T-helper 2 cell treated with Interferon-gamma antibody and Interleukin-4, amounts not matched to agents 100 ng/mL and 5 ng/mL, for 36 hours (primary cell): ENCODE results near the gene GANC. TPM values are rescaled to one million over a fixed set of nuclear protein-coding genes. Genes with fewer than 3 reads are reported as not detected.

Experiments used
- intact Hi-C: fragments of 100-400 bp; cut with micrococcal nuclease; formaldehyde crosslinking; loops from one replicate; pipeline ENCODE4 v1.15.1; 2023
- total RNA-seq: library from RNA; stranded (reverse); gene quantifications from 2 replicates; pipeline ENCODE4 v1.2.3, GENCODE V29; 2022

Gene GANC
- total RNA-seq, 1 donor from 2014 or later = 30.4 TPM

- intact Hi-C loops = no loop called here
Measured at GRCh38 chr15:42343596-42344232, 70.7 kb downstream of the GANC start.

GRCh38 chr15:42344763-42345162, 71.8 kb downstream of the GANC start:
- intact Hi-C loops = no loop called here

DNA sequence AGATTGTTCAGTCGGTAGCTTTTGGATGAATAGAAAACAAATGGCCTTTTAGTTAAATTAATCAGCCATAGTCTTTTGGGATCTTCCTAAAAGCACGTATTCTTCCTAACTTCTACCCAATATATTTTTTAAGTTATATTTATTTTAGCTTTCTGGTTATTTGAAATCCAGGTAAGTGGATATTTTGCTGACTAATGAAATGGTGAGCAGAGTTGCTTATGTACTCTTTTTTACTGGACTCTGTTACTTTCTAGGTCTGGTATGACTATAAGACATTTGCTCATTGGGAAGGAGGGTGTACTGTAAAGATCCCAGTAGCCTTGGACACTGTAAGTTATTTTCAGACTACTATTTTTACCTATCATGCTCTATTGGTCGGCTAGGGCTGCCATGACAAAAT, 72.5 kb downstream of the GANC start:
- intact Hi-C loops = no loop called here

- intact Hi-C loops = no loop called here
Measured at GRCh38 chr15:42348083-42348482, 75.1 kb downstream of the GANC start.

DNA sequence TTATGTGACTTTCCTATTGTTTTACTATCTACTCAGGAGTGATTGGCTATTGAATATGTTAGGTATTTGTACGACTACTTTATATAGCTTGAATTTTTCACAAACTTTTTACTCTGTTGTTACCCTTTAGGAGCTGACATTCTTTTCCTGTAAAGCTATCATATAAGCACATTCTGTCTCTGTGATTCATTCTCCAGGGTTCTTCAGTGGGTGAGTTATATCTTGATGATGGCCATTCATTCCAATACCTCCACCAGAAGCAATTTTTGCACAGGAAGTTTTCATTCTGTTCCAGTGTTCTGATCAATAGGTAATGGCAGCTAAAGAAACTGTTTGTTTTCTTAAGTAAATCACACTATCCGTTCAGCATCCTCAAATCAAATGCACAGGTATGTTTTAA, 76.2 kb downstream of the GANC start:
- intact Hi-C loops = no loop called here

- intact Hi-C loops = no loop called here
Measured at GRCh38 chr15:42352401-42352800, 79.4 kb downstream of the GANC start.

GRCh38 chr15:42353061-42353460, 80.1 kb downstream of the GANC start:
- intact Hi-C loops = no loop called here

DNA sequence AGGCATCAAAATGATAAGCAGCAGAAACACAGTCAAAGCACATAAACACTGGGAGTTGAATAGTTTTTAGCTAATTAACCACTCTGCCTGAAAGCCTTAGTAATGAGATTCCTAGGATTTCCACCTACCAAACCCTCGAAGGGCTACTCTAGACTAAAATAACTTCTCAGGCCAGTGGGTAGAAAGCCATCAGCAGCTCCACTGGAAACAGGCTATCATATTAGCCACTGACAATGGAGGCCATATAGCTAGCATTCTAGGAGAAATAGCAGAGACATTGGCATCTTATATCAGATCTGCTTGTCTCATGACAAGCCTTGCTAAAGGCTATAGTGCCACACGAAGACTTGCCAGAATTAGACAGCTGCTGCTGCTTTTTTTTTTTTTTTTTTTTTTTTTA, 81.8 kb downstream of the GANC start:
- intact Hi-C loops = no loop called here

DNA sequence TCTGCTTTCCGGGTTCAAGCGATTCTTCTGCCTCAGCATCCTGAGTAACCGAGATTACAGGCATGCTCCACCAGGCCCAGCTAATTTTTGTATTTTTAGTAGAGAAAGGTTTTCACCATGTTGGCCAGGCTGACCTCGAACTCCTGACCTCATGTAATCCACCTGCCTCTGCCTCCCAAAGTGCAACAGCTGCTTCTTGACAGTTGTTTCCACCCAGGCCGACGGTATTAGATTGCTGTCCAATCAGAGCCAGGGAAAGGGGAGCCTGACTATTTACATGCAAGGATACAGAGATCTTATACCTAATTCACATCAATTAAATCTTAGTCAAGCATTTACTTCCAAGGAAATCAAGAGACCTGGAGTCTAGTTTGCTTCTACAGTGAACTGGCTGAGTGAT, 82.3 kb downstream of the GANC start:
- intact Hi-C loops = no loop called here

GRCh38 chr15:42356851-42357250, 83.8 kb downstream of the GANC start:
- intact Hi-C loops = no loop called here

- intact Hi-C loops = no loop called here
Measured at GRCh38 chr15:42358141-42358540, 85.1 kb downstream of the GANC start.

- intact Hi-C loops = no loop called here
Measured at GRCh38 chr15:42359249-42359648, 86.2 kb downstream of the GANC start, which contains the start of gene CAPN3. TSS of gene CAPN3 (plus strand) at chr15:42359501. CDS start at chr15:42359806, 305 bp downstream.

- intact Hi-C loops = no loop called here
Measured at GRCh38 chr15:42359985-42360384, 87.0 kb downstream of the GANC start.

DNA sequence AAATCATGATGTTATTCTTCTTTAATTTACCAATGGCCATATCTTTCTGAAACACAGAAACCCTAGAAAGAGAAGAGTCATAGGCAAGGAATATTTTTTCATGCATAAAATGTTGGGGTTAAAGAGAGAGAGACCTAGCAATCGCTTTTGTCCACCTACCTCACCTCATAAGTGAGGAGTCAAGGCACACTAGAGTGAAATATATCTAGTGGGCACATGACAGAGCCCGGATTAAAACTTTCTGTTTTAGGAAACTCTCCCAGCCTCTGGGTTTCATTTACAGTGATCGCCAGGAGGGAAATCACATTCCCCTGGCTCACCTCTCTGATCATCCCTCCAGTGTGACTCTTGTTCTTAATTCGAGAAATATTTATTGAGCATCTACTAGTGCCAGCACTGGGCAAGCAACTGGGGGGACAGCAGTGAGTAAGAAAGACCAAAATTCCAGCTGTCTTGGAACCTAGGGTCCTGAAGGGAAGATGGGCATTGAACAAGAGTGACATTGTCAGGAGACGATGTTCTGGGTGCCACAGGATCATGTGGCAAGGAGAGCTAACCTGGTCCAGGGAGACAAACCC, 87.6 kb downstream of the GANC start:
- intact Hi-C loops = no loop called here

DNA sequence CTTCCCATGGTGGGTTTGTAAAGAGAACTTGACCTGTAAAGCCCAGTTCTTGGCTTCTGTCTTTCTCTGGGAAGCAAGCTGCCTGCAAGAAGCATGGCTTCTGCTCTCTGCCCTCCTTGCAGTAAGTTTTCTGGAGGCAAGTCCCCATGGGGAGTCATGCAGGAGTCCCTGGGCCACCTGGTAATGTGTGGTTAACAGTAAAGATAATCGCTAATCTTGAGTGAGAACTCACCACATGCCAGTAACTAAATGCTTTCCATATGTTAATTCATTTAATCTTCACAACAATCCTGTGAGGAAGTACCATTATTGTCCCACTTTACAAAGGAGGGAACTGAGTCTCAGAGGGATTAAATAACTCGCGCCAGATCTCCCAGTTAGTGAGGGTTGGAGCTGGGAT, 90.5 kb downstream of the GANC start:
- intact Hi-C loops = no loop called here

- intact Hi-C loops = no loop called here
Measured at GRCh38 chr15:42363942-42364341, 90.9 kb downstream of the GANC start.

- intact Hi-C loops = no loop called here
Measured at GRCh38 chr15:42364529-42364928, 91.5 kb downstream of the GANC start.

DNA sequence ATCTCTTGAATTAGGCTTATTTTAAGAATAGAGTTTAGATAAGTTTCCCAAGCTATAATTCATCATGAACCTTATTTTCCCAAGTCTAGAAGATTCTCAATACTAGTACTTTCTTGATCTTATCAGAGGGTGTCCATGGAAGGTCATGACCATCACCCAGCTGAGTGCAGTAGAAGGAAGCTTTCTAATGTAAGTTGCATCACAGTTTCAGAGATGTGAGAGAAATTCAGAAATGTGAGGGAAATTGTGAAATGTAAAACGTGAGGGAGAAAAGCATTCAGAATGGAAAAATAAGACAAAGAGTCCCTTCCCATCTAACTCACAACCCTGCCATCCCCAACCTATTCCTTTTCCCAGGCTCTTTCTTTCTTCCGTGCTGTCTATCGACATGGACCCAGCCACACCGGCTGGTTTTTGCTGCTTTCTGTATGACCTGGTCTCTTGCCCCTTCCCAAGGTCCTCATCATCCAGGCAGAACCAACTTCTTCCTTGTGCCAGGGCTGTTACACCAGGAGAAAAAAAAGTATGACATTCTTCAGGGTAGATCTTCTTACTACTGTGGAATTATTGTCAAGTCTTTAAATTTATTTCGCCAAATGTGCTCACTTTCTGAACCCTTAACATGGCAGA, 93.0 kb downstream of the GANC start:
- intact Hi-C loops = no loop called here

GRCh38 chr15:42367041-42367440, 94.0 kb downstream of the GANC start:
- intact Hi-C loops = no loop called here

DNA sequence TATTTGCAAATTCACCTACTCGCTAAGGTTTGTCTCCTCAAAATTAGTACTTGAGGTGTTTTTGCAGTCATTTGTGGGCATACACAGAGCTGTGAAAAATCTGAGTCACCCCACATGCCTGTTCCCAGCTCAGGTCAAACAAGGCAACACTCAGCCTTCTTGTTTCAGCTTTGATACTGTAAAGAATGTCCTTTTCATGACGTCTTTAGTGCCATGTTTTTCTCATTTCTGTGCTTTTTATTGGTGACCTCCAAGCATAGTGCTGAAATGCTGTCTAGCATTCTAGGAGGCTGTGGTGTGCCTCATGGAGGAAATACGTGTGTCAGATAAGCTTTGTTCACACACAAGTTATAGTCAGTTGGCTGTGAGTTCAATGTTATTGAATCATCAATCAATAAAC, 95.1 kb downstream of the GANC start:
- intact Hi-C loops = no loop called here

DNA sequence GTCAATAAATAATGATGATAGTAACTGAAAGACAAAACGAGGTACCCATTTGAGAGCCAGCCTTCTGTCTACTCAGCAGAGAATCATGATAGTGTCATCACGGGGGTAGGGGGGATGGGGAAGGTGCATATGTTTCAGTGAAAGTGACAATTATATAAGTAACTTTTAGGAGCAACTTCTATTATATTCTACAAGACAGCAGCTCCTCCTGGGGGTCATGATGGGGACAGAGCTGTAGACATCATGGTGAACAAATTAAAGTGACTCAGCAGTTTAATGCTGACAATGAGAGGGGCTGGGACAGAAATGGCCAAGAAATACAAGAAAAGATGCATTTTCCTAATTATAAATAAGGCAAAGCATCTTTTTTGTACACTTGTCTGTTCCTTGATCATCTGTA, 98.1 kb downstream of the GANC start:
- intact Hi-C loops = no loop called here

GRCh38 chr15:42373274-42373673, 100.3 kb downstream of the GANC start:
- intact Hi-C loops = no loop called here

DNA sequence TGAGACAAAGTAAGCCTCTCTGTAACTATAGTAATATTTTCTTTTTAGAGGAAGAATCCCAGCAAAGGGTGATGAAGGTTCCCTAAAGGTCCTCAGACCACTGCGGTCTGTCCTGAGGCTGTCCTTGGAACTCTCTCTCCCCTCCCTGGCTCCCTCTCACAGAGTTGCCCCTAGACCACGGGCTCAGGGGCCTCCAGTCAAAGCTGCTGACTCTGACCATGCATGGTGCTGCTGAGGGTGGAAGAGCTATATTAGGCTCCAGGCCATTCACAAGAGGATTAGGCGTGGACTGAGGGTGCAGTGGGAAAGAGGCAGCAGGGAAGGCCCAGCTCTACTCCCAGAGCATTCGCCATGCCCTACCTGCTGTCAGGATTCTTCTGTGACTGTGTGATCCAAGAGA, 100.9 kb downstream of the GANC start:
- intact Hi-C loops = no loop called here
